Karpas-422 (cell line): Measurements from ENCODE around the gene XRCC4. TPM values are rescaled to one million over a fixed set of nuclear protein-coding genes. Genes with fewer than 3 reads are reported as not detected.

Experiments
- DNase-seq: peaks from one replicate; pipeline ENCODE4 v3.0.0-alpha.2; 2015
- H2AFZ ChIP-seq: fragments of 200-600 bp; sonication (generic); 2 replicates; pipeline ENCODE4 v1.6.1; 2014; ENCODE audit warnings: antibody characterized with exemption, low read length, mixed read lengths
- H3K27ac ChIP-seq: fragments of 200-600 bp; sonication (generic); 2 replicates; pipeline ENCODE4 v1.5.1; 2014; ENCODE audit warnings: mild to moderate bottlenecking, low read length, moderate library complexity
- H3K27me3 ChIP-seq: fragments of 200-600 bp; sonication (generic); 2 replicates; pipeline ENCODE4 v1.6.1; 2014; ENCODE audit warnings: low read length, mixed read lengths
- H3K36me3 ChIP-seq: fragments of 200-600 bp; sonication (generic); 2 replicates; pipeline ENCODE4 v1.6.1; 2014; ENCODE audit warnings: low read length, mixed read lengths; ENCODE audit not compliant: insufficient read depth
- H3K4me1 ChIP-seq: fragments of 200-600 bp; sonication (generic); 2 replicates; pipeline ENCODE4 v1.6.1; 2014; ENCODE audit warnings: mild to moderate bottlenecking, low read length, mixed read lengths
- H3K4me2 ChIP-seq: fragments of 200-600 bp; sonication (generic); 2 replicates; pipeline ENCODE4 v1.6.1; 2014; ENCODE audit warnings: low read length, low read depth, mild to moderate bottlenecking; ENCODE audit not compliant: poor library complexity, severe bottlenecking
- H3K4me3 ChIP-seq: fragments of 200-600 bp; sonication (generic); 2 replicates; pipeline ENCODE4 v1.5.1; 2014; ENCODE audit warnings: mild to moderate bottlenecking, antibody characterized with exemption, low read length, mixed read lengths
- H3K79me2 ChIP-seq: fragments of 200-600 bp; sonication (generic); 2 replicates; pipeline ENCODE4 v1.6.1; 2014; ENCODE audit warnings: mild to moderate bottlenecking, low read length, mixed read lengths
- H3K9ac ChIP-seq: fragments of 200-600 bp; sonication (generic); 2 replicates; pipeline ENCODE4 v1.6.0; 2014; ENCODE audit warnings: low read length
- H3K9me2 ChIP-seq: fragments of 200-600 bp; sonication (generic), shearing (Covaris generic); replicated peaks from 2 replicates; pipeline ENCODE4 v1.6.0; 2014; ENCODE audit warnings: mild to moderate bottlenecking, low read length, moderate library complexity; ENCODE audit not compliant: insufficient read depth
- H3K9me3 ChIP-seq: fragments of 300-700, 200-600 bp; sonication (generic); 2 replicates; pipeline ENCODE4 v1.6.1; 2014; ENCODE audit warnings: low read length, mixed read lengths
- H4K20me1 ChIP-seq: fragments of 200-600 bp; sonication (generic); 2 replicates; pipeline ENCODE4 v1.6.1; 2014; ENCODE audit warnings: mild to moderate bottlenecking, antibody characterized with exemption, low read length, low read depth; ENCODE audit not compliant: insufficient read depth
- total RNA-seq: library from RNA; depleted of rRNA; stranded (reverse); fragments of >200 nt; shearing (Covaris generic); gene quantifications from 2 replicates; pipeline ENCODE4 v1.2.3, GENCODE V29; 2014; ENCODE audit warnings: low replicate concordance

The XRCC4 gene
- total RNA-seq, 1 experiment from 2014 or later, result 22.2 TPM

DNA sequence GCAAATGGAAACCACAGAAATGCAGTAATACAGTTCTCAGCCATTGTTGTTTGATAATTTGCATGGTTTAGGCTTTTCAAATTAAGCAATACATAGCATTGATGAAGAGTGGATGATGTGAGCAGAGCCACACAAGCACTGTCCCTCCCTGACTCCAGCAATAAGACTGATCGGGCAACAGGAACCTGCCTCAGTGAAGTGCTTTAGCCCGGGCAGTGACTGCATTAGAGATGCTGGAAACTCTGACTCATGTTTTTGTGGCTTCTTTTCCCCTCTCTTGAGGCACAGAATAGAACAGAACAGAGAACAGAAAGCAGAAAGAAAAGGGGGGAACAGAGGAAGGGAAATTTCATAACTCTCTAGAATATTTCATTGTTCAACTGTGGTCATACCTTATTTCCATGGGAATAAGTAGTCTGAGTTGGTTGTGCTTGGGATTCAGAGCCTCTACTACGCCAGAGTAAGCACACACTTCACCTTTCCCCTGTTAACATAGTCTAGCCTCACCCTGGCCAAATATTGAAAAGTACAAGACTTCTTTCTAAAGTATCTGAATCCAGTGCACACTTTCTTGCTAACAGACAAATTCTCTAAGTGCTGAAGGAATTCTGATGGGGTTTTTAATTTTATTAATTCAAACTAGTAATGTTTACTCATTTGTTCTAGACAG is 229.4 kb downstream of the XRCC4 start:
- H3K9ac ChIP-seq, result no peak overlapping the region
- DNase-seq, result no peak

DNA sequence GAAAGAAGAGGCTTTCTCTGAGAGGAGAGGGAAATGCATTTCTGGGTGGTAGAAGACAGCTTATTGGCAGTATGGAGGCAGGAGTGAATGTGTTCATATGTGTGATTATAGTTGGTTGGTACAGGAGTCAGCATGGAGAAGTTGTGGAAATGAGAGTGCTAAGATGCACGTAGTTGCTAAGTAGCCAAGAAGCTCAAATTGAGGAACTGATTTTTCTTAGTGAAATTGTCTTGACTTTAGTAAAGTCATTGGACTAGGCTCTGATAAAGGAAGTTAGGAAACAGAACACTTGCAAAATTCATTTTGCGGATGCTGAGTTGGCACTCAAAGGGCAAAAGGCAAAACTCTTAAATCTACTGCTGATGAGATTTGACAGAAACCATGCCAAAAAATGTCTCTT is 235.3 kb downstream of the XRCC4 start:
- H3K4me2 ChIP-seq, result no peak overlapping the region
- H3K36me3 ChIP-seq, result no peaks in the 10 kb centered on the region
- no peak overlapping the region for H3K9ac ChIP-seq
- H2AFZ ChIP-seq, result no peak overlapping the region
- H3K27me3 ChIP-seq, result no peaks in the 10 kb centered on the region
- H3K27ac ChIP-seq, result no peak overlapping the region
- no peaks in the 10 kb centered on the region for H3K79me2 ChIP-seq
- no peak for DNase-seq
- H3K4me3 ChIP-seq, result no peak overlapping the region
- no peaks in the 10 kb centered on the region for H4K20me1 ChIP-seq
- H3K9me3 ChIP-seq, result no peaks in the 10 kb centered on the region; the same call in 1 of the 2 replicates
- no peaks in the 10 kb centered on the region for H3K4me1 ChIP-seq
- H3K9me2 ChIP-seq, result no peaks in the 10 kb centered on the region

More for the DNA sequence above, 229.4 kb downstream of the XRCC4 start:
- Histone ChIP-seq H3K27ac (no peak overlapping the region), H3K4me3 (no peak overlapping the region), H4K20me1 (no peaks in the 10 kb centered on the region), H3K4me1 (no peaks in the 10 kb centered on the region), H3K9me3 (no peaks in the 10 kb centered on the region), H2AFZ (no peak overlapping the region), H3K9me2 (no peaks in the 10 kb centered on the region), H3K36me3 (no peaks in the 10 kb centered on the region), H3K79me2 (no peaks in the 10 kb centered on the region), H3K27me3 (no peaks in the 10 kb centered on the region), H3K4me2 (no peak overlapping the region)

DNA sequence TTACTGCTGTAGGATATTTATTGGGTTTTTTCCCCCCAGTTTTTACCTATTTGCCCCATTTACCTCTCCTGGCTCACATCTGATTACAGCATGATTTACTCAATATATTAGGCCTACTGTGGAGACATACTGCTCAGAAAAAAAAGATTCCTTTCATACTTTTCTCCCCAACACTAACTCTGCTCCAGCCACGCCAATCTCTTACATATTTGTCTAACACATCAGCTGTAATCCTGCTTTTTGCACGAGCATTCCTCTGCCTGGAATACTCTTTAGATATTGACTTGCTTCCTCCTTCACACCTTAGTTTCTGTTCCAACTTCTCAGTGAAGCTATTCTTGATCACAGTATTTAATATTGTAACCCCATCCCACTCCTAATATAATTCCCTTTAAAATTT is 236.1 kb downstream of the XRCC4 start:
- Histone ChIP-seq H3K27ac (no peak overlapping the region), H3K9ac (no peak overlapping the region), H3K36me3 (no peaks in the 10 kb centered on the region), H4K20me1 (no peaks in the 10 kb centered on the region), H3K4me1 (no peaks in the 10 kb centered on the region), H3K4me2 (no peak overlapping the region), H3K9me2 (no peaks in the 10 kb centered on the region), H3K79me2 (no peaks in the 10 kb centered on the region), H3K9me3 (no peaks in the 10 kb centered on the region; the same call in 1 of the 2 replicates), H2AFZ (no peak overlapping the region), H3K4me3 (no peak overlapping the region), H3K27me3 (no peaks in the 10 kb centered on the region)
- no peak for DNase-seq

DNA sequence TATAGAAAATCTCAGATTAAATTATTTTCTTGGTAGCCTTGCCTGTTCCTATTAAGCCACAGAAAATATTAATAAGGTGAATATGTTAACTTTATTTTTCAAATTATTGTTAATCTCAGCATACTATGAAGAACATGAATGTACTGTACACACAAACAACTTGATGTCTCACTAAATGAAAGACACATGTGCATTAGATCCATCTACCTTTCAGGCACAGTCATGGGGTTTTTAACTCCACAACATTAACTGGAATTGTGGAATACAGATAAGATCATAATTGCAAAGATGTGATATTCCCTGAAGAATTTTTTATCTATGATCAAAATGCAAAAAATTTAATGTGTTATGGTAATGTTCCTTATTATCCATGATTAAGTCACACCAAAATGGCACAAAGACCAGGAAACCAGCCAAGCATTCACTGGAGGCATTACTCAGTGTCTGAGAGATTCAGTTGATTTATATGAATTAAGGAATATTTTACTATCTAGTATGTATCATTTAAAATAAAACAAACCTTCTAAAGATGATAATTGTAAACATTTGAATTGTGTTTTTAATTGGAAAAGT is 244.2 kb downstream of the XRCC4 start:
- H3K27me3 ChIP-seq, result no peaks in the 10 kb centered on the region
- no peak overlapping the region for H3K27ac ChIP-seq
- H2AFZ ChIP-seq, result no peak overlapping the region
- H3K9me2 ChIP-seq, result no peaks in the 10 kb centered on the region
- DNase-seq, result no peak
- no peak overlapping the region for H3K4me2 ChIP-seq
- no peaks in the 10 kb centered on the region for H4K20me1 ChIP-seq
- no peaks in the 10 kb centered on the region for H3K36me3 ChIP-seq
- no peaks in the 10 kb centered on the region for H3K9me3 ChIP-seq
- H3K4me3 ChIP-seq, result no peak overlapping the region
- H3K4me1 ChIP-seq, result no peaks in the 10 kb centered on the region
- H3K9ac ChIP-seq, result no peak overlapping the region
- no peaks in the 10 kb centered on the region for H3K79me2 ChIP-seq

DNA sequence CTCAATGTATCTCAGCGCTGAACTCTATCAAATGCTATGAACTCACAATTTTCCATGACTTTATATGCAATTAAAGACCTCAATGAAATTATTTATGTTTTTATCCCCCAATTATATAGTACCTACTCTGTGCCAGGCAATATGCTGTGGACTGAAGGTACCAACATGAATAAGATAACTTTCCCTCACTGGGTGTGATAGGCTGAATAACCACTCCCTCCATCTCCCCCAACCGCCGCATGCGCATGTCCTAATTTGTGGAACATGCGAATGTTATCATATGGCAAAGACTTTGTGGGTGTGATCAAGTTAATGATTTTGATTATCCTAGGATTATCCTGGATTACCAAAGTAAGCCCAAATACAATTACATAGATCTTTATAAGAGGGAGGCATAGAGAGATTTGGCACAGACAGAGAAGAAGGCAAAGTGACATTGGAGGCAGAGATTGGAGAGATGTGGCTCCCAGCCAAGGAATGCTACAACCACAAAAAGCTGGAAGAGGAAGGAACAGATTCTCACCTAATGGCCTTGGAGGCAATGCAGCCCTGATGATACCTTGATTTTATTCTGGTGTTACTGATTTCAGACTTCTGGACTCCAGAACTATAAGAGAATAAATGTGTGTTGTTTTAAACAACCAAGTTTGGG is 245.1 kb downstream of the XRCC4 start:
- H3K9me3 ChIP-seq, result no peaks in the 10 kb centered on the region
- H3K27ac ChIP-seq, result no peak overlapping the region
- H3K4me1 ChIP-seq, result no peaks in the 10 kb centered on the region
- H3K9ac ChIP-seq, result no peak overlapping the region
- no peaks in the 10 kb centered on the region for H3K27me3 ChIP-seq
- no peaks in the 10 kb centered on the region for H3K79me2 ChIP-seq
- H3K4me2 ChIP-seq, result no peak overlapping the region
- no peaks in the 10 kb centered on the region for H3K36me3 ChIP-seq
- H3K9me2 ChIP-seq, result no peaks in the 10 kb centered on the region
- no peak for DNase-seq
- H3K4me3 ChIP-seq, result no peak overlapping the region
- no peaks in the 10 kb centered on the region for H4K20me1 ChIP-seq
- H2AFZ ChIP-seq, result no peak overlapping the region

DNA sequence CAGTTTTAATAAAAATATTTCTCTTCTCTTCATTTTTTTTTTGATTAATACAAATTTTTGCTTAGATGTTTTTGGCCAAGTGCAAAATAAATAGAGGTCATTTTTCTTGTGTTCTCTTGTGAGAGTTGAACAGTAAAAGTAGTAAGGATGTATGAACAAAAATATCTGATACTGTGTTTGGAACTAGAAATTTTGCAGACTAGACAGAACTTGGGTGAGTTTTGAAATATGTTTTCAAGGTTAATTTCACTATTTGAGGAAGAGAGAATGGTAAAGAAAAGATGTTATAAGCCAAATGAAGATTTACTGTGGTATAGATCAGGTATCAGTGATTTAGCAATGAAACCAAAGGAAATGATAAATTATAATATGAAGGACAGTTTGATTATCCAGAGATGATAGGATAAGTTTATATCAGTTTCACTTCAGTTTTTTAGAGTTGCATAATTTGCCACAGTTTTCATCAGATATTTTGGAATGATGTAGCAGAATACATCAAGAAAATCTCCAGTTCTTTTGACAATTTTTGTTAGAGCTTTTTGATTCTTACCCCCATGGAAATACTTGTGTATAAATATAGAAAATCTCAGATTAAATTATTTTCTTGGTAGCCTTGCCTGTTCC is 246.3 kb downstream of the XRCC4 start:
- Histone ChIP-seq H3K79me2 (no peaks in the 10 kb centered on the region), H3K4me2 (no peak overlapping the region)
- no peak for DNase-seq

DNA sequence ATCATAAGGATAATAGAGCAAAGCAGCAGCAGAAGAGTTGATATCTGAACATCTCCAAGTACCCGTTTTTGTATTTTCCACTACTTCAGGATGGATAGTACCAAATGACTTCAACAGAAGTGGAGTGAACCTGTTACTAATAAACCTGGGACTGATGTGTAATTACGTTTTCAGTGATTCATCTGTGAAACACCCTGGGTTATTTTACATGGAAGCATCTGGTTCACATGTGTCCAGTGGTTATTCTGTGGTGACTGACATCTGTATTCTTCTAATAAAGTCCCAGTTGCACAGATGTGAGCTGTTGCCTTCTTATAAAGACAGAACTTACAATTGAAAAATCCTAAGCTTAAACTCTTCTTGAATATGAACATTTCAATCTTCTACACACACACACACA is 254.5 kb downstream of the XRCC4 start:
- no peak for DNase-seq
- Histone ChIP-seq H3K79me2 (no peaks in the 10 kb centered on the region), H3K9me2 (no peaks in the 10 kb centered on the region; the same call in 1 of the 2 replicates), H3K9me3 (no peaks in the 10 kb centered on the region), H3K36me3 (no peaks in the 10 kb centered on the region), H3K4me1 (no peaks in the 10 kb centered on the region), H3K27ac (no peak overlapping the region), H3K4me2 (no peak overlapping the region), H3K9ac (no peak overlapping the region), H4K20me1 (no peaks in the 10 kb centered on the region), H2AFZ (no peak overlapping the region), H3K4me3 (no peak overlapping the region), H3K27me3 (no peaks in the 10 kb centered on the region)

More for the DNA sequence above, 246.3 kb downstream of the XRCC4 start:
- Histone ChIP-seq H3K4me1 (no peaks in the 10 kb centered on the region), H3K9ac (no peak overlapping the region), H3K4me3 (no peak overlapping the region), H2AFZ (no peak overlapping the region), H3K27ac (no peak overlapping the region), H3K27me3 (no peaks in the 10 kb centered on the region), H3K36me3 (no peaks in the 10 kb centered on the region), H4K20me1 (no peaks in the 10 kb centered on the region), H3K9me3 (no peaks in the 10 kb centered on the region), H3K9me2 (no peaks in the 10 kb centered on the region)

DNA sequence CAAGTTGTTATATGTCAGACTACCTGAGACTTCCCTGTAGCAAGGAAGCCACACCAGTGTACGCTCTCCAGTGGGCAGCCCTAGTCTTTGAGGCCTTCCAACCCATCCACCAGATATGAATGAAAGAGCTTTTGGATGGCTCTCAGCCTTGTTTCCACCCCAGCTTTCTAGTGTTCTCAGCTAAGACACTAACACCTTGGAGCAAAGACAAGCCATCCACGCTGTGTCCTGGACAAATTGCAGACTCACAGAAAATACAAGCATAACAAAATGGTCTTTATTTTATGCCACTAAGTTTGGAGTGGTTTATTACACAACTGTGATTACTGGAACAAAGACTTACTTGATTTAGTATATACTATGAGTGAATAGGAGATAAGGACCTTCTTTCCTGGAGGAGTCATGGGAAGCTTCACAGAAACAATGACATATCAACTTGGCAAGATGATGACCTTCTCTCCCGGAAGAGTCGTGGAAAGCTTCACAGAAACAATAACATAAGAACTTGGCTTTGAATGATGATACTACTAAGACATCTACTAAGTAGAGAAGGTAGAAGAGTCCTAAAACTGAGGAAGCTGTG is 260.2 kb downstream of the XRCC4 start:
- no peak overlapping the region for H3K4me2 ChIP-seq
- H3K27me3 ChIP-seq, result no peaks in the 10 kb centered on the region
- H3K27ac ChIP-seq, result no peak overlapping the region
- H3K9me3 ChIP-seq, result no peaks in the 10 kb centered on the region
- H3K9me2 ChIP-seq, result no peaks in the 10 kb centered on the region; the same call in 1 of the 2 replicates
- no peak overlapping the region for H3K4me3 ChIP-seq
- H2AFZ ChIP-seq, result no peak overlapping the region
- DNase-seq, result no peak
- H3K36me3 ChIP-seq, result no peaks in the 10 kb centered on the region
- no peaks in the 10 kb centered on the region for H3K79me2 ChIP-seq
- no peak overlapping the region for H3K9ac ChIP-seq
- H3K4me1 ChIP-seq, result no peaks in the 10 kb centered on the region
- no peaks in the 10 kb centered on the region for H4K20me1 ChIP-seq
